ENCODE data around the gene GNG14.
"Not testable (repeated sequence)": the region's sequence is repeated elsewhere in the genome, so short reads cannot be mapped to it uniquely, and the experiment has no call there.

The GNG14 gene

DNA sequence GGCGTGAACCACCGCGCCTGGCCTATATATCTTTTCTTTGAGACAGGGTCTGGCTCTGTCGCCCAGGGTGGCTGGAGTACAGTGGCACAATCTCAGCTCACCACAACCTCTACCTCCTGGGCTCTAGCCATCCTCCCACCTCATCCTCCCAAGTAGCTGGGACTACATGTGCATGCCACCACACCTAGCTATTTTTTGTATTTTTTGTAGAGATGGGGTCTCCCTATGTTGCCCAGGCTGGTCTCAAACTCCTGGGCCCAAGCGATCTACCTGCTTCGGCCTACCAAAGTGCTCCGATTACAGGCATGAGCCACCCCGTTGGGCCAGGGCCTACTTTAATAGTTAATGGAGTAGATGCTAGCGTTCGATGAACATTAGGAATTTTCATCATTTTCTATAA, 32.5 kb downstream of the GNG14 start:
- no peak for FAIRE-seq
- TF ChIP-seq POLR2A (IDR thresholded peaks at IDR 0.05; ENCODE audit: low read depth, low read length) = no peak

DNA sequence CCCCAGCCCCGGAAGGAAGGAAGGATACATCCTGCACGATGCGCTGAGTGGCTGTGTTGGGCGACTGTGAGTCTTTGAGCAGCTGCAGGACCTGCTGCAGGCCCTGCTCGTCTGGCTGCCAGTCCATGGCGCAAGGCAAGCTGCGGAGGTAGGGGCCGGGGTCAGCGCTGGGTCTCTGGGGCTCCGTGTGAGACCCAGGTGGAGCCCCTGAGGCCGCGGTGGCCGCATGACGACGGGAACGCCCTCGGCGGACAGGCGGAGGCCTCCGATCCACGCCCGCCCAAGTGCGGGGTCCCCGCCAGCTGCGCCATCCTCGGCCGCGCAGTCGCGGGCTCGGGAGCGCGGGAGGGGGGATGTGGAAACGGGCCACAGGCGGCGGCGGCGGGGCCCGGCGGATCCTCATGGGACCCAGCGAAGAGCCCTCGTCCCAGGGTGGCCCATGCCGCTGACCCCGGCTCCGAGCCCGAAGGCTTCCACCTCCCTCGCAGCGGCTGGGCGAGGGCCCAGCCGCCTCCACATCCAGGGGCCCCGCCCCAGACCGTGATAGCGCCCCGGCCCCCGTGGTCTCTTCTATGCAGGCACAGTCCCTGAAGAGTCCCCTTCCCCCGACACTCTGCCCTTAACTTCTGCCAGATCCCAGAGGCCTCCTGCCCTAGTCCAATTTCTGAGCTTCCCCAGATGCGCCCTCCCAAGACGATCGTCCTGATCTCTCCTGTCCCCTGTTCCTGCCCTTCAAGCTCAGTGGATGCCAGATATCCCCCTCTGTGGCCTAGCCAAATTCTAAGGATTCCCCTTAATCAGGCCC, 33.3 kb downstream of the GNG14 start:
- TF ChIP-seq POLR2A (IDR thresholded peaks at IDR 0.05; ENCODE audit: low read depth, low read length) = no peak
- FAIRE-seq = no peak
- DNase-seq (ENCODE audit: insufficient read length, low spot score) = no peak

More for the DNA sequence above, 32.5 kb downstream of the GNG14 start:
- no peak for DNase-seq (ENCODE audit: insufficient read length, low spot score)

DNA sequence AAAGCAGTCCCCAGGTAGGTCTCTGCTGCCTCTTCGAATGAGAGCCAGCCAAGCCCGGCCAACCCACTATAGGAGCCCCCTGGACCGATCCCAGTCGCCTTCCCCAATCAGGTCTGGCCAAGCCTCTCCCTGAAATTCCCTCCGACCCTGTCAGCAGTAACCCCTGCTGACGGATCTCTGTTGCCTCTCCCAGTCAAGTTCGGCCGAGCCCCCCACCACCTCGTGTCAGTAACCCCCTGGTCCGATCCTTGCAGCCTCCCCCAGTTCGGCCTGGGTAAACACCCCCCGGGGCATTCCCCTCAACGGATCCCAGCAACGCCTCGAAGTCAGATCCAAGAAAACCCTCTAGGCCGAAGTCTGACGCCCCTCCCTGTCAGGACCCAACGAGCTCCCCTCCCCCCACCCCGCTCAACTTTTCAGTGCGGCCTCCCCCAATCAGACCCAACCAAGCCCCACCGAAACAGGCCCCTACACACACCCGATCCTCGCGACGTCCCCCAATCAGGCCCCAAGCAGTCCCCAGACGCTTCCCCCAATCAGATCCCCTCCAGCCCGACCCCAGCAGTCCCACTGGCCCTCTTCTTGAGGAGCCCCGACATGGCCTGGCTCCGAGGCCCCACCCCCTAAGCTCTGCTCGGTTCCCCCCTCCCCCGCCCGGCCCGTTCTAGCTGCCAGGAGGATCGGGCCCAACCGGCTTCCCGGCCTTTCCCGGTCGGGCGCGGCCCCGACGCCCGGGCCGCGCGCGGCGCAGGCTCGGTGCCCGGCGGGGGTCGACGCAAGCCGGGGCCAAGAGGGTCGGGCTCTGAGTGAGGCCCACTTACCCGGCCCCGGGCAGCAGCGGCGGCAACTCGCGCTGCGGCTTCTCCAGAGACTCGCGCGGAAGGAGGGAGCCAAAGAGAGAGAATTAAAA, 34.1 kb downstream of the GNG14 start:
- FAIRE-seq = no peak
- TF ChIP-seq POLR2A (IDR thresholded peaks at IDR 0.05; ENCODE audit: low read depth, low read length) = no peak
- DNase-seq (ENCODE audit: insufficient read length, low spot score) = no peak

DNA sequence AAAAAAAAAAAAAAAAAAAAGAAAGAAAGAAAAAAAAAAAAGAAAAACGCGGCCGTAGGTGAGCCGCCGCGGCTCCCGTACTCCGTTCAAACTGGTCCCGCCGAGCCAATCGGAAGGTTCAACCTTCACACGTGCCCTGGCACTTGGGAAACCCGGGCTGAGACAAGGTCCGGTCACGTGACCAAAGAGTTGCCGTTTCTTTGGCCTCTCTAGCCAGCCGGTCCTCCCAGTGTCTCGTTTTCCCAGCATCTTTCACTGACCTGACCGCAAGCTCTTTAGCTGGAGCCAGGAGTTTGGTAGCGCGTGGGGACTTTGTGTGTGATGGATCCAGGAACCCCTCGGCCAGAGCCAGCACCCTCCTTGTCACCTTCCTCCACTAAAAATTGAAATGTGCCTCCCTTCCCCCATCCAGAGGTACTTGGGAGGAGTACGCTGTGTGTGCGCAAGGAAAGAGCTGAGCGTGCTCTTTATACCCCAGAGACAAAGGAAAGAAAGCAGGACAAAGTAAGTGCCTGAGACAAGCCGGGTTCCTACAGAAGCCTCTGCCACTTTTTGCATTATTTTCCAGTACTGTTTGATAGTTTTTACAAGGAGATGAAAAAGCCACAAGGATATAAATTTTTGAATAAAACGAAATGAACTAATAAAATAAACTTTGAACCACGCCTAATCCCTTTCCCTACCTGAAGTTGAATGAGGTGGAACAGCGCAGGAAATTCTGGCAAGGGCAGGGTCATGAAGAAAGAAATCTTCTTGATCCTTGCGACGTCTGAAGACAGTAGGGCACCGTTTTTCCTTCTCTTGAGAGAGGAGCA, 35.0 kb downstream of the GNG14 start:
- 0 out of 2 replicates have a peak, but pooled peaks have one; percentile 4 for TF ChIP-seq POLR2A (IDR thresholded peaks at IDR 0.05; ENCODE audit: low read depth, low read length)
- FAIRE-seq (peak; percentile 80), DNase-seq (ENCODE audit: insufficient read length, low spot score) (peak; percentile 97)

DNA sequence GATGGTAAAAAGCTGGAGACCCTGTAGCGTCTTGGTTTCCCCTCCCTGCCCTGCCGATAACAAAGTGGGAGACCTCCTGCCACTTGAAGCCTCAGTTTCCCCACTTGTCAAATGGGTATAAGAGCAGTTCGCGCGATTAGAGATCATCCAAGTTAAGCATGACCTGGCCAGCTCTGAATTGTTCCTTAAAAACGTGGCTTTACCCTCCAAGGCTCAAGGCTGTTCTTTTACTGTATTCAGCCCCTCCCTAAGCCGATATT, 35.5 kb downstream of the GNG14 start:
- FAIRE-seq (no peak), DNase-seq (ENCODE audit: insufficient read length, low spot score) (no peak)

DNA sequence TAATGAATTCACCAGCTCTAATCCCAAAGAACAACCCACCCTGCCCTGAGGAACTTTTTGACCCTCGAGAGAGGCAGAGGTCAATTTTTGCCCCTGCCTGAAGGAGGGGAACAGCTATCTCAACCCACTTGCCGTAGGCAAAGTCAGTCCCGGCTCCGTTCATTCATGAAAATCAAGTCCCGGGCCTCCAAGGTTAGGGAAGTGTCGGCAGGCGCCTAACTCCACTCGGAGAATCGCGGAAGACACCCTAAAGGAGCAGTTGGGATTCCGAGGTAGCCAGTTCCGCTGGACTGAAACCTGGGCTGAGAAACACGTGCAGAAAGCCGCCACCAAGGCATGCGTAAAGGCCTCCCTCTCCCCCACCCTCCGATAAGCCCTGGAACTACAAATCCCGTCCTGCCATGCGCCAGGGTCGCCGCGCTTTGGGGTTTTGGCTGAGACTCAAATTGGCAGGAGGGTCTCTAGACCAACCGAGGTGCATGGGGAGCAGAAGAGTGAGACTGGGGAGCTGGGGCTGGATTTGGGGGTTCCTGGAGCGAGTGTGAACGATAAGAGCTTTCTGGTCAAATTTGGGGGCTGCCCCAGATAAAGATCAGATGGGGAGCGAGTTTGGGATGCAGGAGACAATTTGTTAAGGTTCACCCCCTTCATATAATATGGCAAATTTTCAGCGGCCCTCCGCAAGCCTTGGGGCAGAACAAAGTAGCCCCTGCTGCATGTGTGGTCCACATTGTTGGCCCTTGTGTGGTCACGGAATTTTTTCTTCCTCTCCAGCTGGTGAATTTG, 36.0 kb downstream of the GNG14 start, which contains the start of gene TNPO2:
Gene TNPO2, minus strand, starts transcription at position 292 of the 786 bp plus-strand sequence. CDS start 2,955 bp downstream, outside the sequence.
- TF ChIP-seq POLR2A (IDR thresholded peaks at IDR 0.05; ENCODE audit: low read depth, low read length) = peak; percentile 6; the same call in 1 of the 2 replicates
- FAIRE-seq (no peak), DNase-seq (ENCODE audit: insufficient read length, low spot score) (no peak)

More for the DNA sequence above, 35.5 kb downstream of the GNG14 start:
- no peak for TF ChIP-seq POLR2A (IDR thresholded peaks at IDR 0.05; ENCODE audit: low read depth, low read length)

DNA sequence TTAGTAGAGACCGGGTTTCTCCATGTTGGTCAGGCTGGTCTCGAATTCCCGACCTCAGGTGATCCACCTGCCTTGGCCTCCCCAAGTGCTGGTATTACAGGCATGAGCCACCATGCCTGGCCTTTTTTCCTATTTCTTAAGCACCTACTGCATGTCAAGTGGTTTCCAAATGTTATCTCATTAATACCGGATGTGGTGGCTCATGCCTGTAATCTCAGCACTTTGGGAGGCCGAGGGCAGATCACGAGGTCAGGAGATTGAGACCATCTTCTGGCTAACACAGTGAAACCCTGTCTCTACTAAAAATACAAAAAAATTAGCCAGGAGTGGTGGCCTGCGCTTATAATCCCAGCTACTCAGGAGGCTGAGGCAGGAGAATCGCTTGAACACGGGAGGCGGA, 37.8 kb downstream of the GNG14 start:
- FAIRE-seq = not testable (repeated sequence)

DNA sequence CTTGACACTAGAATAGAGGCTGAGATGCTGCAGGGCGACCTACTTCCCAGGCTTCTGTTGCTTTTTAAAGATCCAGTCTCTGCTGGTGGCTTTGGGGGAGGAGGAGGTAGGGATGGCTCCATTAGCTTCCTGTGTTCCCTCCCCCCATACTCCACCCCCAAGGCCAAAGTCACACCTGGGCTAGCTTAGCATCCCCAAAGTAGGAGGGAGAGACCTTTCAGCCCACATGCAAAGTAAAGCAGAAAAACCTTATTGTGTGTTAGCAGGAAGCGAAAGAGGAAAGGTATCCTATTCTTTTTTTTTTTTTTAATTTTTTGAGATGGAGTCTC, 39.2 kb downstream of the GNG14 start:
- DNase-seq (ENCODE audit: insufficient read length, low spot score) (no peak), FAIRE-seq (no peak)
- no peak for TF ChIP-seq POLR2A (IDR thresholded peaks at IDR 0.05; ENCODE audit: low read depth, low read length)

More for the DNA sequence above, 37.8 kb downstream of the GNG14 start:
- DNase-seq (ENCODE audit: insufficient read length, low spot score) = not testable (repeated sequence)

DNA sequence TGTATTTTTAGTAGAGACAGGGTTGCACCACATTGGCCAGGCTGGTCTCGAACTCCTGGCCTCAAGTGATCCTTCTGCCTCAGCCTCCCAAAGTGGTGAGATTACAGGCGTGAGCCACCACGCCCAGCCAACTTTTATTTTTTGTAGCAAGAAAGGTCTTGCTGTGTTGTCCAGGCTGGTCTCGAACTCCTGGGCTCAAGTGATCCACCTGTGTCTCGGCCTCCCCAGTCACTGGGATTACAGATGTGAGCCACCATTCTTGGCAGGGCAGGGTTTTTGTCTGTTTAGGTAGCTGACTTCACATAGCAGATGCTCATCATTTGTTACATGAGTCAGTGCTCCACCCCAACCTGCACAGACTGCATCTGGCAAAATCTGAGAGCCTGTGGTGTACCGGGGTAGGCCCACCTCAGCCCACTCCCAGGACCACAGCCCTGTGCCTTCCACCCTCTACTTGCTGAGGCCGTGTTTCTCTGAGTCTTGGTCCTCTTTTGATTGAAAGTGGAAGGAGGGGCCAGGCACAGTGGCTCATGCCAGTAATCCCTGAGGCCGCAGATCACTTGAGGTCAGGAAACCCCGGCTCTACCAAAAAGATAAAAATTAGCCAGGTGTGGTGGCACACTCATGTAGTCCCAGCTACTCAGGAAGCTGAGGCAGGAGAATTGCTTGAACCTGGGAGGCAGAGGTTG, 40.1 kb downstream of the GNG14 start:
- FAIRE-seq (no peak), DNase-seq (ENCODE audit: insufficient read length, low spot score) (no peak)
- TF ChIP-seq POLR2A (IDR thresholded peaks at IDR 0.05; ENCODE audit: low read depth, low read length) = no peak

DNA sequence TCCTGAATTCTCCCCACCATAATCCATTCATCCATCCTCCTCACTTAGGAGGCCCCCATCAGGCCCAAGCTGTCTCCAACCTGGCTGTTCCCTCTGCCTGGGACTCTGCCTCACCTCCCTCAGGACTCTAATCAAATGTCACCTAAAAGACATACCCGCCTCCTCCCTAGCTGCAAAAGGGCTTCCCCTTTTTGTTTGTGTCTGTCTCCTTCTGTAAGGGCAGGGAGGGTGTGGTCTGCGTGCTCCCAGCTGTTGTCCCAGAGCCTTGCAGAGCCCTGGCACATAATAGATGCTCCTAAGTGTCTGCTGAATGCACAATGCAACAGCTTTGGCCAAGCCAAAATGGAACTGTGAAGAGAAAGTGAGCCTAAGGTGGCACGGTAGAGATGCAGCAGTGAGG, 42.3 kb downstream of the GNG14 start:
- no peak for TF ChIP-seq POLR2A (IDR thresholded peaks at IDR 0.05; ENCODE audit: low read depth, low read length)
- DNase-seq (ENCODE audit: insufficient read length, low spot score) (no peak), FAIRE-seq (no peak)

DNA sequence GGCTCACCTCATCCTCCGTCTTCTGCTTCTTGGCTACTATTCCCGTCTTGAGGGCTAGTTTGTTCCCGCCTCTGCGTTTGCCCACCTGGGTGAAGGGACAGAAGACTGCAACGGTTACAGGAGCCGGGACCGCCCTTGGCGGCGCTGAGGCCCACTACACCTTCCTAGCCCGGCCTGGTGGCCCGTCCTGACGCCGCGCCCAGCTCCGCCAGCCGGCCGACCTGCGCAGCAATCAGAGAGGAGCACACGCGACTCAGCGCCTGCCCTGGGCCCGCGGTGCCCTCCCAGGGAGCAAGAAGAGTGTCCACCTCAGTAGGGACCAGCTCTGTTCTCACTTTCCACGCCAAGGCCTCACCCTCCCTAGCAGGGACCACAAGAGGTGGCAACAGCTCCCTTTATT, 43.5 kb downstream of the GNG14 start:
- FAIRE-seq = no peak
- no peak for TF ChIP-seq POLR2A (IDR thresholded peaks at IDR 0.05; ENCODE audit: low read depth, low read length)

DNA sequence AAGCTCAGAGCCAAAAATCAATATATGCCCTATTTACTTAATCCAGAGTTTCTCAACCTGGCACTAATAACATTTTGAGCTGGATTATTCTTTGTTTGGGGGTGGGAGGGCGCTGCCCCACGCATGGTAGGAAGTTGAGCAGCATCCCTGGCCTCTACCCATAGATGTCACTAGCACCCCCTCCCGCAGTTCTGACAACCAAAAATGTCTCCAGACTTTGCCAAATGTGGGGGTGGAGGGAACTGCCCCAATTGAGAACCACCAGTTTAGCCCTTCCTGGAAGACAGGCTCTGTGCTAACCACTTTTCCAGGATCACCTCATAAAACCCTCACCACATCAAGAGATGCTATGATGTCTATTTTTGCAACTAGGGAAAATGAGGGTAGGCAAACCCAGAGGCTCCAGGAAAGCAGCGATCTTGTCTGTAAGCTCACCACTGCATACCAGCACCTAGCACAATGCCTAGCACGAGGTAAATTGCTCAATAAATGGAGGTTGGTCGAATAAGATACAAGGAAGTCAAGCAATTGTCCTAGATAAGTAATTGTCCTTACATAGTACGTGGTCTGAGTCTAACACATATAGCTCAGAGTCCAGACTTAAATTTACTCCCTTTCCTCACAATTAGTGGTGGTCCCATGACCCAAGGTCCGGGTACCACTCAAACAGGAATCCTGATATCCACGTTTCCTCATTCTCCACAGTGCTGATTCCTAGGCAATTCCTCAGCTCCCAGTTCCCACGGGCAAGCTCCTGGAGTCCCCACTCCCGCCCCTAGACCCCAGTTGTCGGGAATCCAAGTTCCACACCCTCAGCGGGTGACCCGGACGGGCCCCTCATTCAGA, 45.8 kb downstream of the GNG14 start:
- FAIRE-seq = no peak
- no peak for TF ChIP-seq POLR2A (IDR thresholded peaks at IDR 0.05; ENCODE audit: low read depth, low read length)
- no peak for DNase-seq (ENCODE audit: insufficient read length, low spot score)

More for the DNA sequence above, 43.5 kb downstream of the GNG14 start:
- no peak for DNase-seq (ENCODE audit: insufficient read length, low spot score)
